Nephron progenitor cell (in vitro differentiated cells): ENCODE data around the gene PHYKPL.

Experiments used
- DNase-seq: peaks from one replicate; pipeline ENCODE4 v3.0.0; 2021
- H3K27ac Mint-ChIP-seq: 2 replicates; pipeline ENCODE4 v1.8.0; 2021; ENCODE audit warnings: mild to moderate bottlenecking, moderate library complexity, mixed read lengths
- H3K27me3 Mint-ChIP-seq: 2 replicates; pipeline ENCODE4 v1.8.0; 2021; ENCODE audit warnings: mild to moderate bottlenecking, low read depth, mixed read lengths; ENCODE audit not compliant: poor library complexity
- H3K36me3 Mint-ChIP-seq: 2 replicates; pipeline ENCODE4 v1.8.0; 2021; ENCODE audit warnings: low read depth, mixed read lengths
- H3K4me1 Mint-ChIP-seq: 2 replicates; pipeline ENCODE4 v1.8.0; 2021; ENCODE audit warnings: mixed read lengths
- H3K4me3 Mint-ChIP-seq: 2 replicates; pipeline ENCODE4 v1.8.0; 2021; ENCODE audit warnings: mild to moderate bottlenecking, moderate library complexity, mixed read lengths
- H3K9me3 Mint-ChIP-seq: 2 replicates; pipeline ENCODE4 v1.8.0; 2021; ENCODE audit warnings: mild to moderate bottlenecking, moderate library complexity, mixed read lengths
- CTCF ChIP-seq: fragments of 200-600 bp; sonication (generic); IDR thresholded peaks from 2 replicates; pipeline ENCODE4 v1.5.0; 2021; ENCODE audit warnings: antibody characterized with exemption

The PHYKPL gene

GRCh38 chr5:178279026-178279722 is 46.6 kb upstream of the PHYKPL start:
- H3K9me3 Mint-ChIP-seq: peaks cover 21% of the 10 kb centered on the region
- no peak overlapping the region for H3K4me3 Mint-ChIP-seq
- no peak for TF ChIP-seq CTCF
- no peak for DNase-seq
- H3K4me1 Mint-ChIP-seq: peaks cover 36% of the 10 kb centered on the region
- H3K36me3 Mint-ChIP-seq: peaks cover 6% of the 10 kb centered on the region
- H3K27me3 Mint-ChIP-seq: peaks cover 25% of the 10 kb centered on the region
- no peak overlapping the region for H3K27ac Mint-ChIP-seq

DNA sequence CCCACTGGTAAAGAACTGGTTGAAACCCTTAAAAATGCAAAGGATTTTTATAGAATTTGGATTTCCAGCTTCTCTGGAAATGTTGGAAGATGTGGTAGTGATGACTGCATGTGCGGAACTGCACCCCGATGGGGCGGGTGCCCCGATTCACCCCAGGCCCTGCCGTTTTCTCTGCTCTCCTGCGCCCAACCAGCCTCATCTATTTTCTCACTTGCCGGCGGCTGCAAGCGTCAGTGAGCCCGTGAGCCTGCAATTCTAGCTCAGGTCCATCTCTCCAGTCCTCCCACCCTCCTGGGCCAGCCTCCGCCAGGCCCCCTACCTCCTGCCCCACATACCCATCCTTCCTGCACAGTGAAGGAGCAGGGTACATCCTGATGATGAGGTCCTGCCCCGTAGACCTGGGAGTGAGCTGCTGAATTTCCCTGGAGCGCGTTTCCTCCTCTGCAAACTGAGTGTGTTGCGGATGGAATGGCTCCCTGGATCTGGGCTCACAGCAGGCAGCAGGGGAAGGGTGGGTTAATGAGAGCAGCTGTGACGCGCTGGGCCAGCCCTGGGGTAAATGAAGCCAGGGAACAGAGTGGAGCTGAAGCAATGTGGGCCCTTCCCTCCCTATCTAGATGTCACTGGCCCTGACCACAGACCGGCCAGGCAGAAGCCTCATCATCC is 45.9 kb upstream of the PHYKPL start:
- H3K4me1 Mint-ChIP-seq: peaks cover 36% of the 10 kb centered on the region
- no peak for TF ChIP-seq CTCF
- H3K9me3 Mint-ChIP-seq: peaks cover 14% of the 10 kb centered on the region
- DNase-seq: no peak
- H3K27me3 Mint-ChIP-seq: peaks cover 25% of the 10 kb centered on the region
- H3K36me3 Mint-ChIP-seq: peaks cover 6% of the 10 kb centered on the region
- no peak overlapping the region for H3K4me3 Mint-ChIP-seq
- H3K27ac Mint-ChIP-seq: no peak overlapping the region

DNA sequence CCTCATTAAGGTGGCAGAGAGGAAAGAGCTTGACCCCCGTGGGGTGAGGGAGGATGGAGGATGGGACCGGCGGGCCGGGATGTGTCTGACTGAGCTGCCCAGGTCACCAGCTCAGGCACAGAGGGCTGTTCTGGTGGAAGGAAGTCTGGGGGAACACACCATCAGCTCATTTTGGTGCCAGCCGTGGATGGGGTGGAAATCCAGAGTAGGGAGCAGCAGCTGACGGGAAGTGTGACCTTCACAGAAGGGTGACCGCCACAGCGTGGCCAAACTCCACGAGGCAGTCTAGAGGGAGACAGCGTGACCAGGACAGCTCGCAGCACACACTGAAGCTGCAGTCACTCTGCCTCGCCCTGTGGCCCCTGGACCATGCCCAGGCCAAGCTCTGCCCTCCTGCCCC is 45.3 kb upstream of the PHYKPL start:
- Mint-ChIP-seq H3K27ac (no peak overlapping the region), H3K9me3 (peaks cover 12% of the 10 kb centered on the region), H3K27me3 (peaks cover 25% of the 10 kb centered on the region), H3K4me3 (no peak overlapping the region), H3K4me1 (peaks cover 31% of the 10 kb centered on the region), H3K36me3 (peaks cover 6% of the 10 kb centered on the region)
- no peak for DNase-seq
- TF ChIP-seq CTCF: no peak

DNA sequence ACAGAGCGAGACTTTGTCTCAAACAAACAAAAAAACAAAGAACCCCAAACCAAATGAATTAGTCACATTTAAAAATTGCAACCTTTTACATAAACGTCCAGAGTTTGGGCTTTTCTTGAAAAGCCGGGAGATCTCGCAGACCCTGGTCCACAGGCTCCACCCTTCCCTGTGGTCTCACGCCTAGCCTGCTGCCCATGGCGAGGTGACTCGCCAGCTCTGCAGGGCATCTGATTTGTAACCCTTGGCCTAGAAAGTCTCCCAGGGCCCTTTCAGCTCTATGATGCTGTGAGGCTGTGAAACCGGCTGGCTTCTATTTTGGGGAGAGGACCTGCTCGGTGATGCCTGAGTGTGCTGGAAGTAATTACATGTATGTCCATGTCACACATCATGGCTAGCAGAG is 44.7 kb upstream of the PHYKPL start:
- no peak overlapping the region for H3K4me3 Mint-ChIP-seq
- TF ChIP-seq CTCF: no peak
- peaks cover 12% of the 10 kb centered on the region for H3K9me3 Mint-ChIP-seq
- peaks cover 6% of the 10 kb centered on the region for H3K36me3 Mint-ChIP-seq
- H3K27me3 Mint-ChIP-seq: peaks cover 23% of the 10 kb centered on the region
- H3K4me1 Mint-ChIP-seq: peaks cover 31% of the 10 kb centered on the region
- DNase-seq: no peak
- H3K27ac Mint-ChIP-seq: no peak overlapping the region

DNA sequence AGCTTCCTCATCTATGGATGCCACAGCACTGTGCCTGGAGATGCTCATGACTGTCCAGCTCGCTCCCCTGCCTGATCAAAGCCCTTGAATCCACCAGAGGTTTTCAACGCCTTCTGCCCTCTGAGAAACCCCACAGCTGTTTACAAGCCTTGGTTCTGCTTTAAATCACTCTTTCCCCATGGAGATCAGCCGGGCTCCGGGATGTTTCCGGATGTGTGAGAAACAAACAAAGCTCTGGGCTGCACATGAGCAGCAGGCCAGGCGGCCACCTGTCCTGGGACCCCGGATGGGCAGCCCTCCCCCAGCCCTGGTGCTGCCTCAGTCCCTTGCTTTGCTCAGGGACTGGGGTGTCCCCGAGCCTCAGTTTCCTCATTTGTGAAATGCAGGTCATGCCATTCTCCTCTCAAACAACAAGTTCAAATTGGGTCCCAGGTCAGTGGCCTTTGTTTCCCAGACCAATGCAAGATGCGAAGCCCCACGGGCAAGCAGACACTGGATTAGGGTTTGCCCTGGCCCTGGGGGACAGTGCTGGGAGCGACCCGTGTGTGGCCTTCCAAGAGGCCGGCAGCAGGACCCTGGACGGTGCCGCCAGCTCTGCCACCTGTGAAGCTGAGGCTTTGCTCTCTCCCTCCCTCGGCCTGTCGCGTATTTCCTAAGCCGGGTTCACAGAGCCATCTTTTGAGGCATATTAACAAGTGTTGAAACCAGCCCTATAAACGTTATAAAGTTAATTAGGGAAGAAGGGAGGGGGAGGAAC is 42.4 kb upstream of the PHYKPL start:
- no peak overlapping the region for H3K27ac Mint-ChIP-seq
- peaks cover 6% of the 10 kb centered on the region for H3K36me3 Mint-ChIP-seq
- no peak for DNase-seq
- peaks cover 23% of the 10 kb centered on the region for H3K4me1 Mint-ChIP-seq
- no peak for TF ChIP-seq CTCF
- H3K9me3 Mint-ChIP-seq: peaks cover 12% of the 10 kb centered on the region
- H3K4me3 Mint-ChIP-seq: no peak overlapping the region
- peaks cover 8% of the 10 kb centered on the region for H3K27me3 Mint-ChIP-seq
